HCT116 (cell line): ENCODE measurements around the gene AMOT. TPM values are rescaled to one million over a fixed set of nuclear protein-coding genes. Genes with fewer than 3 reads are reported as not detected.

ENCODE experiments used
- ATAC-seq: fragments of 200-7000 bp; cut with Tn5 transposase; 2 replicates; pipeline ENCODE4 v1.9.1; 2020; ENCODE audit warnings: mild to moderate bottlenecking, moderate library complexity
- BruUV-seq: library from RNA; stranded (reverse); fragments of 400-500 nt; replicated peaks from 2 replicates; lab custom pipeline; 2021; lab: Mats Ljungman, UMichigan
- CTCF ChIA-PET: fragments of 300-600 bp; sonication (Branson Sonifier 250); formaldehyde crosslinking; loops from one replicate; lab custom pipeline; 2021; ENCODE audit warnings: antibody characterized with exemption; lab: Charles Lee
- POLR2A ChIA-PET: fragments of 300-600, 350-600 bp; sonication (Branson Sonifier 250); formaldehyde crosslinking; loops from one replicate; lab custom pipeline; 2021; ENCODE audit warnings: antibody characterized with exemption; lab: Charles Lee
- RAD21 ChIA-PET, 2 experiments: fragments of 300-600 bp; sonication (Branson Sonifier 250); formaldehyde crosslinking; loops; one replicate each; lab custom pipeline; 2023; ENCODE audit warnings: low total read pairs in 2 of 2; ENCODE audit not compliant: uncharacterized antibody in 2 of 2, unreplicated experiment in 2 of 2, low non-redundant PET in 1 of 2; lab: Charles Lee
- DNase-seq: peaks from one replicate; pipeline ENCODE4 v3.0.0-alpha.2; 2010; ENCODE audit warnings: low read depth, low spot score
- H2AFZ ChIP-seq: fragments of 200-600 bp; shearing (Covaris generic), sonication (generic); 2 replicates; pipeline ENCODE4 v1.6.1; 2017; ENCODE audit warnings: low read depth, mixed run types, mixed read lengths, antibody characterized with exemption, low read length; ENCODE audit not compliant: poor library complexity, severe bottlenecking
- H3K27ac ChIP-seq: 2 replicates; pipeline ENCODE4 v1.5.1; 2012; ENCODE audit warnings: low read depth, low read length
- H3K27me3 ChIP-seq: fragments of 200-600 bp; sonication (generic); 2 replicates; pipeline ENCODE4 v1.6.1; 2016; ENCODE audit warnings: mixed run types, low read length, mixed read lengths; ENCODE audit not compliant: insufficient read depth
- H3K36me3 ChIP-seq, 2 experiments: fragments of 200-500 bp in 1 of 2; fragments of 200-600 bp in 1 of 2; sonication (Bioruptor generic) in 1 of 2; sonication (generic) in 1 of 2; 2 replicates each; pipeline versions ENCODE4 v1.5.1 to v1.6.1; 2014 to 2016; ENCODE audit warnings: low read length in 2 of 2, inconsistent platforms in 1 of 2, mixed read lengths in 1 of 2, mixed run types in 1 of 2; ENCODE audit not compliant: insufficient read depth in 2 of 2, control insufficient read depth in 1 of 2
- H3K4me1 ChIP-seq, 2 experiments: fragments of 200-600 bp in 1 of 2; sonication (generic) in 1 of 2; 2 replicates each; pipeline versions ENCODE4 v1.5.1 to v1.6.1; 2012 to 2017; ENCODE audit warnings: low read length in 2 of 2, inconsistent platforms in 1 of 2, mild to moderate bottlenecking in 1 of 2, mixed read lengths in 1 of 2, mixed run types in 1 of 2, moderate library complexity in 1 of 2; ENCODE audit not compliant: insufficient read depth in 2 of 2, control insufficient read depth in 1 of 2
- H3K4me2 ChIP-seq: fragments of 200-600 bp; sonication (generic); 2 replicates; pipeline ENCODE4 v1.6.1; 2017; ENCODE audit warnings: mixed run types, low read length, mixed read lengths
- H3K4me3 ChIP-seq, 2 experiments: fragments of 200-600 bp in 1 of 2; sonication (generic) in 1 of 2; replicated peaks in 1 of 2; 2 replicates each; pipeline ENCODE4 v1.5.1; 2011 to 2016; ENCODE audit warnings: low read length in 2 of 2, control low read depth in 1 of 2, low read depth in 1 of 2, mild to moderate bottlenecking in 1 of 2, mixed read lengths in 1 of 2, mixed run types in 1 of 2
- H3K79me2 ChIP-seq: fragments of 200-600 bp; sonication (generic); 2 replicates; pipeline ENCODE4 v1.6.1; 2017; ENCODE audit warnings: mild to moderate bottlenecking, mixed run types, low read length, moderate library complexity, mixed read lengths; ENCODE audit not compliant: insufficient read depth
- H3K9ac ChIP-seq: fragments of 200-600 bp; sonication (generic); 2 replicates; pipeline ENCODE4 v1.6.1; 2016; ENCODE audit warnings: low read length, mixed read lengths
- H3K9me2 ChIP-seq: fragments of 200-600 bp; sonication (generic), shearing (Covaris generic); 2 replicates; pipeline ENCODE4 v1.6.1; 2017; ENCODE audit warnings: mixed run types, mild to moderate bottlenecking, moderate library complexity; ENCODE audit not compliant: insufficient read depth
- H3K9me3 ChIP-seq, 2 experiments: fragments of 200-500 bp in 1 of 2; fragments of 200-600 bp in 1 of 2; sonication (Bioruptor generic) in 1 of 2; sonication (generic) in 1 of 2; 2 replicates each; pipeline ENCODE4 v1.6.1; 2014 to 2017; ENCODE audit warnings: low read length in 2 of 2, mixed read lengths in 2 of 2, inconsistent platforms in 1 of 2, low read depth in 1 of 2, mild to moderate bottlenecking in 1 of 2, mixed run types in 1 of 2, moderate library complexity in 1 of 2; ENCODE audit not compliant: control insufficient read depth in 1 of 2, insufficient read depth in 1 of 2
- H4K20me1 ChIP-seq: fragments of 200-600 bp; sonication (generic), shearing (Covaris generic); 2 replicates; pipeline ENCODE4 v1.6.1; 2017; ENCODE audit warnings: mixed run types, mild to moderate bottlenecking, moderate library complexity; ENCODE audit not compliant: insufficient read depth
- CTCF ChIP-seq, 3 experiments: fragments of 200-600 bp in 1 of 3; sonication (generic) in 1 of 3; IDR thresholded peaks in 2 of 3; conservative IDR thresholded peaks in 1 of 3; 2 replicates each; pipeline ENCODE4 v1.5.1; 2012 to 2017; ENCODE audit warnings: low read depth in 2 of 3, low read length in 2 of 3, antibody characterized with exemption in 1 of 3, borderline replicate concordance in 1 of 3, control low read depth in 1 of 3, mild to moderate bottlenecking in 1 of 3, mixed read lengths in 1 of 3, mixed run types in 1 of 3, moderate library complexity in 1 of 3; ENCODE audit not compliant: insufficient read depth in 1 of 3
- TCF7L2 ChIP-seq: IDR thresholded peaks from 2 replicates; pipeline ENCODE4 v1.7.0; 2011; ENCODE audit warnings: borderline replicate concordance, inconsistent platforms; ENCODE audit not compliant: insufficient read depth, insufficient read length; ENCODE audit errors: extremely low read depth
- YY1 ChIP-seq: IDR thresholded peaks from 2 replicates; pipeline ENCODE4 v1.6.1; 2011; ENCODE audit warnings: low read length, low read depth, moderate library complexity, mild to moderate bottlenecking; ENCODE audit not compliant: insufficient replicate concordance; ENCODE audit errors: extremely low read depth
- ZBTB33 ChIP-seq: IDR thresholded peaks from 2 replicates; pipeline ENCODE4 v1.6.1; 2011; ENCODE audit warnings: mild to moderate bottlenecking, low read length, moderate library complexity; ENCODE audit not compliant: insufficient replicate concordance; ENCODE audit errors: extremely low read depth
- intact Hi-C: fragments of 100-400 bp; cut with micrococcal nuclease; formaldehyde crosslinking; loops from 2 replicates; pipeline ENCODE4 v1.10.0; 2022
- total RNA-seq: library from RNA; stranded (reverse); gene quantifications from one replicate; pipeline ENCODE4 v1.2.1, GENCODE V29; 2021; ENCODE audit not compliant: unreplicated experiment

AMOT gene
- total RNA-seq, 1 experiment from 2014 or later = 7.7 TPM

GRCh38 chrX:112867570-112867969, 26.9 kb upstream of the AMOT start:
- Histone ChIP-seq H3K9me3 (no peaks in the 10 kb centered on the region), H3K36me3 (no peaks in the 10 kb centered on the region), H3K4me2 (no peak overlapping the region), H3K4me1 (peaks cover 0 to 3% of the 10 kb centered on the region in 2 experiments; a peak in 1 of 4 replicates), H3K9me2 (no peaks in the 10 kb centered on the region), H3K27me3 (no peaks in the 10 kb centered on the region), H2AFZ (no peak overlapping the region), H3K9ac (no peak overlapping the region), H3K27ac (no peak overlapping the region), H3K4me3 (no peak overlapping the region), H4K20me1 (no peaks in the 10 kb centered on the region), H3K79me2 (no peaks in the 10 kb centered on the region)
- ChIA-PET RAD21 (no interaction called here), CTCF (no interaction called here), POLR2A (no interaction called here)
- DNase-seq = peak; percentile 22
- ATAC-seq = peak; percentile 98
- TF ChIP-seq YY1 (no peak), CTCF (IDR thresholded peaks at IDR 0.05 in 2 of 3, conservative IDR thresholded peaks at IDR 0.05 in 1 of 3; ENCODE audit: borderline replicate concordance in 1 of 3, insufficient read depth in 1 of 3, low read depth in 2 of 3, low read length in 2 of 3) (peak in 2 of 3 experiments; percentile 27 to 36; a peak in 3 of 6 replicates), ZBTB33 (no peak)
- BruUV-seq = no TSS peak
- intact Hi-C loops = no loop called here

GRCh38 chrX:112866175-112866574, 25.5 kb upstream of the AMOT start:
- Histone ChIP-seq H3K79me2 (no peaks in the 10 kb centered on the region), H3K9ac (no peak overlapping the region), H4K20me1 (no peaks in the 10 kb centered on the region), H3K4me3 (no peak overlapping the region), H3K9me3 (no peaks in the 10 kb centered on the region), H2AFZ (no peak overlapping the region), H3K27me3 (no peaks in the 10 kb centered on the region), H3K27ac (no peak overlapping the region), H3K4me2 (no peak overlapping the region), H3K36me3 (no peaks in the 10 kb centered on the region), H3K9me2 (no peaks in the 10 kb centered on the region), H3K4me1 (peaks cover 0 to 3% of the 10 kb centered on the region in 2 experiments; a peak in 1 of 4 replicates)
- intact Hi-C loops = no loop called here
- ATAC-seq (no peak), DNase-seq (no peak)
- ChIA-PET POLR2A (no interaction called here), CTCF (no interaction called here), RAD21 (no interaction called here)
- TF ChIP-seq CTCF (IDR thresholded peaks at IDR 0.05 in 2 of 3, conservative IDR thresholded peaks at IDR 0.05 in 1 of 3; ENCODE audit: borderline replicate concordance in 1 of 3, insufficient read depth in 1 of 3, low read depth in 2 of 3, low read length in 2 of 3) = no peak
- TF ChIP-seq TCF7L2 = no peak
- no TSS peak for BruUV-seq
